NOMO-1 (cell line): ENCODE results near the gene AAMP.

Source experiments
- DNase-seq, 2 experiments: peaks; one replicate each; lab custom pipeline; 2025; ENCODE audit not compliant: unreplicated experiment in 2 of 2; lab: John Stamatoyannopoulos, UW

AAMP gene

GRCh38 chr2:218261423-218262236 lies 8.3 kb downstream of the AAMP start:
- DNase-seq = peak in 1 of 2 experiments; percentile 6

- DNase-seq = no peak
Observed at GRCh38 chr2:218260742-218261422, 9.1 kb downstream of the AAMP start, which contains the start of gene GPBAR1. Gene GPBAR1, plus strand, starts transcription at chr2:218261015. Its CDS starts 1,710 bp downstream, at chr2:218262725.

GRCh38 chr2:218260166-218260565 lies 9.8 kb downstream of the AAMP start:
- no peak for DNase-seq

- peak; percentile 22 to 37 for DNase-seq
Observed at GRCh38 chr2:218259099-218259961, 10.6 kb downstream of the AAMP start.

- peak; percentile 88 to 98 for DNase-seq
Observed at GRCh38 chr2:218257390-218257981, 12.5 kb downstream of the AAMP start.

- no peak for DNase-seq
Observed at GRCh38 chr2:218256612-218257350, 13.2 kb downstream of the AAMP start.

- DNase-seq = no peak
Observed at GRCh38 chr2:218255446-218255845, 14.5 kb downstream of the AAMP start.

- DNase-seq = no peak
Observed at GRCh38 chr2:218253232-218253625, 16.7 kb downstream of the AAMP start.

GRCh38 chr2:218252509-218253231 lies 17.3 kb downstream of the AAMP start:
- DNase-seq = peak; percentile 19 to 64

- DNase-seq = no peak
Observed at GRCh38 chr2:218249691-218250090, 20.2 kb downstream of the AAMP start.

GRCh38 chr2:218245214-218245613 lies 24.7 kb downstream of the AAMP start:
- DNase-seq = no peak

- no peak for DNase-seq
Observed at GRCh38 chr2:218244665-218245064, 25.3 kb downstream of the AAMP start.

- no peak for DNase-seq
Observed at GRCh38 chr2:218244204-218244603, 25.7 kb downstream of the AAMP start.

GRCh38 chr2:218238887-218239286 lies 31.1 kb downstream of the AAMP start:
- DNase-seq = no peak

- DNase-seq = no peak
Observed at GRCh38 chr2:218236829-218237228, 33.1 kb downstream of the AAMP start.

- no peak for DNase-seq
Observed at GRCh38 chr2:218235017-218235416, 34.9 kb downstream of the AAMP start.

- DNase-seq = no peak
Observed at GRCh38 chr2:218234521-218234920, 35.4 kb downstream of the AAMP start.

- DNase-seq = no peak
Observed at GRCh38 chr2:218233543-218233942, 36.4 kb downstream of the AAMP start.

- peak in 1 of 2 experiments; percentile 13 for DNase-seq
Observed at GRCh38 chr2:218230882-218231281, 39.1 kb downstream of the AAMP start.
